GM18519 (cell line): ENCODE measurements around the gene CNGB1.
"Not testable (repeated sequence)": the region's sequence is repeated elsewhere in the genome, so short reads cannot be mapped to it uniquely, and the experiment has no call there.

Experiments
- ATAC-seq: cut with Tn5 transposase; IDR thresholded peaks from one replicate; pipeline ENCODE4 v1.9.1; 2021; ENCODE audit warnings: mild to moderate bottlenecking, moderate library complexity; ENCODE audit not compliant: unreplicated experiment, low FRiP score

Gene CNGB1

DNA sequence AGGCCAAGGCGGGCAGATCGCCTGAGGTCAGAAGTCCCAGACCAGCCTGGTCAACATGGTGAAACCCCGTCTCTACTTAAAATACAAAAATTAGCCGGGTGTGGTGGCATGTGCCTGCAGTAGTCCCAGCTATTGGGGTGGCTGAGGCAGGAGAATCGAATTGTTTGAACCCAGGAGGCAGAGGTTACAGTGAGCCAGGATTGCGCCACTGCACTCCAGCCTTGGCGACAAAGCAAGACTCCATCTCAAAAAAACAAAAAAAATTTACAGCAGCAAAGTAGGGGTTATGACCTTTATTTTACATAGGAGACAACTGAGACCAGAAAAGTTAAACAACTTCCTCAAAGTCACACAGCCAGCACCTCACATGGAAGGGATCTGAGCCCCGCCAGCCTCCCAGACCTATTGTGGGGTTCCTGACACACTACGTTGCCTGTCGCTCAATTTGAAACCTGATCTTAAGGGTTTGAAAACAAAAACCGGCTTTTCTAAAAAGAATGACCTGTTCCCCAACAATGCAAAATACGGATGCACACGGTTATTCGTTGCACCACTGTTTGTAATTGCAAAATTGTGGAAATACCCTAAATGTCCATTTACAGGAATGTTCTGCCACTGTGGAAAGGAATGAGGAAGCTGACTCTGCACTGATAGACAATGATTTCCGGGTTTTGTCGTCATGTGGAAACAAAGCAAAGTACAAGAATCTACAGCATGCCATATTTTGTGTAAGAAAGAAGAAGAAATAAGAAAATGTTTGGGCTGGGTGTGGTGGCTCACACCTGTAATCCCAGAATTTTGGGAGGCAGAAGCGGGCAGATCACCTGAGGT, 77.2 kb downstream of the CNGB1 start:
- ATAC-seq = no peak

DNA sequence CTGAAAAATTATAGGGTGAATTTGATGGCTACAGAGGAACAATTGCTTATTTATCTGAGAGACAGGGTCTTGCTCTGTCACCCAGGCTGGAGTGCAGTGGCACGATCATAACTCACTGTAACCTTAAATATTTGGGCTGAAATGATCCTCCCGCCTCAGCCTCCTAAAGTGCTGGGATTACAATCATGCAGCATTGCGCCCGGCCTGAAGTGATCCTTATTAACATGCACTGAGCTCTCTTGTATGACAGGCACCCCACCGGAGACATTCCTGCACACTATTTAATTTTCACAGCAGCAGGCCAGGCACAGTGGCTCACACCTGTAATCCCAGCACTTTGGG, 77.7 kb downstream of the CNGB1 start:
- no peak for ATAC-seq

DNA sequence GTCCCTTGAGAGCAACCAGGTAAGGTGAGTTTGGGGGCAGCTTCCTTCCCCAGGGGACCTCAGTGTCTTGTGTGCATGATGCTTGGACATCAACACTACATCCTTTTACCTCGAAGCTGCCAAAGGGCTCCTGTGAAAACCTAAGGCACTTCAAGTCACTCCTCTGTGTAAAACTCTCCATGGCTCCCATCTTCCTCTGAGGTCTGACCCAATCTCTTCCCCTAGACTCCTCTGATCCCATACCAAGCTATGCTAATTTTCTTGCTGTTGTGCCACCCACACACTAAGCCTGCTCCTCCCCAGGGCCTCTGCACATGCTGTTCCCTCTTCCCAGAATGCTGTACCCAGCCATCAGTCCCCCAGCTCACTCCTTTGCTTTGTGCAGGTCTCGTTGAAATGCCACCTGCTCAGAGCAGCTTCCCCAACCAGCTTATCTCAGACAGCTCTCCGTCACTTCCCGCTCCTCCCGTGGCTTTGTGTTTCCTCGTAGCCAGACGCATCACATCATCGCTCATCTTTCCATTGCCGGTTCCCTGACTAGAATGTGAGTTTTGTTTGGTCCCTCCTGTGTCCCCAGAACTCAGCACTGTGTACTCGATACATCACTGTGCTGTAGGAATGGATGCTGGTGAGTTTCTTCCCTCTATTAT, 78.4 kb downstream of the CNGB1 start:
- no peak for ATAC-seq

DNA sequence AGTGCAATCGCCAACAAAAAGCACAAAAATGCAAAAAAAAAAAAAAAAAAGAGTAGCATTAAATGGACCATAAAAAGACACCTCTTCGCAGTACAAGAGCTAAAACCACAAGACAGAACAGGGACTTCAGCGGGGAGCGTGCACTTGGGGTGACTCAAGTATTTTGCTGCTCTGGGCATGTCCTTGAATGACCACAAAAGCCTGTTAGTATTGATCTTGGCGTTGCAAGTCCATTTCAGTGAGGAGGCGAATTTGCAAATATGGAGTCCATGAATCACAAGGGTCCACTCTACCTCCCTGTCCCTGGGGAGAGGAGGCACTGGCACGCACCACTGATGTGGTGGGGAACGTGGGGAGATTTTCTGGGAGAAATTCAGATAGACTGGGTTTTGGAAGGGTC, 78.9 kb downstream of the CNGB1 start:
- no peak for ATAC-seq

DNA sequence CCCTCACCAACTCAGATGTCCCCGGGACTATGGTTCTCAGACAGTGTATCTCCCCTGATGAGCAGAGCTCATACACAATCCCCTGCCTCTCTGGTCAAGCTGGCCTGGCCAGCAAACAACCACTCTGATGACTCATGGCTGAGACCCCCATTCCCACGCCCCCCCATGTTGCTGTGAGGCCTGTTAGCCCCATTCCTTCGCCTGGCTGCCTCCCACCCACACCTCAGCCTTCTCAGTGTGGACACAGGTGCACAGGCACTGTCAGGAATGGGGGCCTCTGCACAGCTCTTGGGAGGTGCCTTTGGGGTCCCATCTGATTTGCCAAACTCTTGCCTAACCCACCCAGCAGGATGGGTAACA, 80.2 kb downstream of the CNGB1 start:
- no peak for ATAC-seq

DNA sequence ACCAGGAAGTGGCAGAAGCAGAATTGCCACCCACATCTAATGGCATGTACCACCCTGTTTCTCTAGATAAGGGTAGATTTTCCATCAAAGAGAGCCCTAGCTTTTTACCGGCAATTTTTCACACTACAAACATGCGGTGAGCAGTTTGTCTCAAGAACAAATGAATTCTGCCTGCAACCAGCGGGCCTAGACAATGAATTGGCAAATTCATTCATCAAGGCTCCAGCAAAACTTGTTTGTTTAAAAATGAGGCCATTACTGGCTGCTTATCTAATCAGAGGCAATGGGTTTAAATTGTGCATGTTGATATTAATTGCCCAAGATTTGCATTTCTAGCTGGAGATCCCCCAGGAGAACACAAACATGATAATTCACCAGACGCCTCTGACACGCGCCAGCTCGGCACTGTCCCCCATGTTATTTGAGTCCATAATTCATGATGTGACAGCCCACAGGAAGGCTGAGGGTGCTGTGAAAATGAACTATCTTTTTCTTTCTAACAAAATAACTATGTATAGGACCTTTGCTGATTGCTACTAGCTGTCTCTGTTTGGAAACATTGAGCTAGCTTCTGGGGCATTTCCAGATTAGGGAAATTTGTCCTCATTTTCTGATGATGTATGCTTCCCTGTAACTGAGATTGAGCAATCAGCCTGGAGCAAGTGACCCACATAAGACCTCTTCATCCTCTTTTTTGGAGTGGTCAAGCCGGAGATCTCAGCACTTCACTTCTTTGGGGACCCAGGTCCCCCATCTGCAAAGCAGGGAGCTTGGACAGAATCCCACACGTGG, 80.8 kb downstream of the CNGB1 start:
- ATAC-seq = no peak

DNA sequence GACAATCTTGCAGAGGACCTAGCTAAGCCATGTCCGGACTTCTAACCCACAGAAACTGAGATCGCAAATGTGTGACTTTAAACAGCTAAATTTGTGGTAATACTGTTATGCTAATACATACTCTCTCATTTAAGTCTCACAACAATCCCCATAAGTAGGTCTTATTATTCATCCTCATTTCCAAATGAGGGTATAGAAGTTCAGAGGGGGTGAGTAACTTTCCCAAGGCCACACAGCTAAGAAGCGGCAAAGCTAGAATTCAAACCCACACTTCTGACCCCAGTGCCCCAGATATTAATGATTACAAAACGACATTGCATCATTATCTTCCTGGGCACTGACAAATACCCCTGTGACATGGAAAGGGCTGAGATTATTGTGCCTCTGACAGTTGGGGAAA, 81.4 kb downstream of the CNGB1 start:
- ATAC-seq = no peak

DNA sequence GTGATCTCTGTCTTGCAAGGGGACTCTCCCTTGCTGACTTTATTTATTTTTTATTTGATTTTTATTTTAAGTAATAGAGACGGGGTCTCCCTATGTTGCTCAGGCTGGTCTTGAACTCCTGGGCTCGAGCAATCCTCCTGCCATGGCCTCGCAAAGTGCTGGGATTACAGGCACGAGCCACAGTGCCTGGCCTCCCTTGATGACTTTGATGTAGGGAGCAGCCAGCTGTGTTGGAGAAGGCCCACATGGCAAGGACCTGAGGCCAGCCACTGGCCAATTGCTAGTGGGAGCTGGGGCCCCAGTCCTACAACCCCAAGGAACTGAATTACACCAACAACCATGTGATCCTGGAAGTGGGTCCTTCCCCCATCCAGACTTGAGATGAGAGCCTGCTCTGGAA, 81.8 kb downstream of the CNGB1 start:
- ATAC-seq = no peak

DNA sequence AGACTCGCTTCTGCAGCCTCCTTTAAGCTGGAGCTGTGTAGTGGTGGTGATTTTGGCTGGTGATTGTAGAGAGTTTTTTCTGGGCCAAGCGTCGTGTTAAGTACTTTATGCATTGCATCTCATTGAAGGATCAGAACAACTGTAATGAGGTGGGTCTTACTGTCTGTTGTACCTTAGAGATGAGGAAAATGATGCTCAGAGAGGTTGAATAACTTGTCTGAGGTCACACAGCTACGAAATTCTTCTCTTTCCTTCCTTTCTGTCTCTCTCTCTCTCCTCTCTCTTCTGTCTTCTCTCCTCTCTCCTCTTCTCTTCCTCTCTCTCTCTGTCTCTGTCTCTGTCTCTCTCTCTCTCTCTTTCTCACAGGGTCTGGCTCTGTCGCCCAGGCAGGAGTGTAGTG, 82.8 kb downstream of the CNGB1 start:
- ATAC-seq = no peak

DNA sequence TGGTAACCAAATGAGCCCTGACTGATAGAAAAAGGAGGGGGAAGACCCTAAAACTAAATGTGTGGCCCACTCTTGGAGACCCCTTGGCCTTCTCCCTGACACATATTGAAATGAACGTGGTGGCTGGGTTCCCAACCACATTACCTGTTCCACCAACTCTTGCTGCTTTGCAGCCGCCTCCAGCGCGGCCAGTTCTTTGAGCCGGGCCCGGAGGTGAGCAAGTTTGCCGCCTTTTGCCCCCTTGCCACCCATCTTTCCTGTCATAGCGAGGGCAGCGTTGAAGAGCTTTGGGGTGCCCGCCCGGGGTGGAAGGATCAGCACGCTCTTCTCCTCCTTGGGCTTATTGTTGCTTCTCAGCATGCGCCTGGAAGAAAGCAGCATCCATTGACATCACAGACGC, 83.2 kb downstream of the CNGB1 start:
- ATAC-seq = no peak

DNA sequence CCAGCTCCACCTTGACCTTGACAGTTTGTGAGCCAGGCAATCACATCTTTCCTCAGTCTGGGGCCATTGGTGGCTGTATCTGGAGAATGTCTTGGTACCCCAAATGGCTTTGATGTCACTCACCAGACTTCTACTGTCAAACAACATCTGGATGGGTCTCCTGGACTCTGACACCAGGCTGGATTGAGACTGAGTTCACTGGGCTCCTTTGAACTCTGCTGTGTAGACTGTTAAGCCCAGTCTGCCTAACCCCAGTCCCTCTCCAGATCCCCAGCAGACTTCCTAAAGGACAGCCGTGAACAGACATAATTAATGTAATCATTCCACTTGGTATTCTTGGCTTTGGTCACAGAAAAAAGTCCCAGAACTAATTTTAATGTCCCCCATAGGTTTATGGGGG, 84.5 kb downstream of the CNGB1 start:
- ATAC-seq = no peak

DNA sequence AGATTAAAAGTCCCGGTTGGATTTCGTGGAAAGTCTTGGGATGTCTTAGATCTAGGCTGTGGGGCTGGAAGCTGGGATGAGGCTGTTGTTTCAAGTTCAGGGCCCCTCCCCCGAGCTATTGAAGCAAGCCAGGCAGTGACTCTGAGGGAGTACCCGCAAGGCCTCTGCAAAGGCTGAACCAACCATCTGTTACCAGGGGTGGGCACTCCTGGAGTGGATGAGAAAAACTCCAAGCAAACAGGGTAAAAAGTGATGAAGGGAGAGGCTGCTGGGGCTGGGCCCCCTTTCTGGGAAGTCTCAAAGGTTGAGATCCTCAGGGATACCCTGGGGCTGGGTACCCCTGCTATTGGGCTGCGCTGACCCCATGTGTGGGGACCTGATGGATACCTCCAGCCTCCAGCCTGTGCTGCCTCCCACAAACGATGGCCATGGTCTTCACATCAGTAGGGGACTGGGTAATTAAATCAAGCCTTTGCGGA, 86.2 kb downstream of the CNGB1 start:
- no peak for ATAC-seq

DNA sequence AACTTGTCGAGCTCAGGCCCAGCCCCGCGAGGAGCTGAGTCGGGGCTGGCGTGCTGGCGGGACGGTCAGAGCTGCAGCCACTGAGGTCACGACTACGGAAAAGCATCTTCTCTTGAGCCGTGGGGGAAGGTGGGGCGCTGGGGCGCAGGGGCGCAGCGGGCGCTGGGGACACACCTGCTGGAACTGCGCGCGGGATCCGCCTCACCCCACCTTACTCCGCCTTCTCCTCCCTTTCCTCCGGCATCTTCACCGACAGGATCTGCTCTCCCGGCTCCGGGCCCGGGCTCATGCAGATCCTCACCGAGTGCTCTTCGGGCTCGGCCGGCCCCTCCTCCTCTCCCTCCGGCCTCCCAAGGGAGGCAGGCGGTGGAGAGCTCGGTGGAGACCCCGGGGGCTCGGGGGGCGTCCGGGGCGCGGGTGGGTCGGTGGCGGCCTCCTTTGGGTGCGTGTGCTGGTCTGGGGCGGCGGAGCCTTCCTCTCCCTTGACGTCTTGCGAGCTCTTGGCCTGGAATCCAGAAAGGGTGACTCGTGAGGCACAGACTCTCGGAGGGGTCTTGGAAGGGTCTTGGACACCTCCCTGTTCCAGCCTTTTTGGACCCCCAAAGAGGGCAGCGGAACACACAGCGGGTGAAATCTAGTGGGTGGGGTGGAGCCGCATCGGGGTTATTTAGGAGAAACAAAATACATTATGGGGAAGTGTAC, 86.8 kb downstream of the CNGB1 start:
- ATAC-seq = no peak

DNA sequence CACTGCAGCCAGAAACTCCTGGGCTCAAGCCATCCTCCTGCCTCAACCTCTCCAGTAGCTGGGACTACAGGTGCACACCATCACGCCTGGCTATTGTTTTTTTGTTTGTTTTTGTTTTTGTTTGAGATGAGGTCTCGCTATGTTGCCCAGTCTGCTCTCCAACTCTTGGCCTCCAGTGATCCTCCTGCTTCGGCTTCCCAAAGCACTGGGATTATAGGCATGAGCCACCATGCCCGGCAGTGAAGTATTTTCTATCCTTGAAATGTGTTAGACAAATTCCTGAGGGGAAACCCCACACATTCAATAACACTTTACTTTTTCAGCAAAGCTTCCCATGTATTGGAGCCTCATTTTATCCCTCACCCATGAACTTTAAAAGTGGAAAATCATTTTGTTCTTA, 87.4 kb downstream of the CNGB1 start:
- no peak for ATAC-seq

DNA sequence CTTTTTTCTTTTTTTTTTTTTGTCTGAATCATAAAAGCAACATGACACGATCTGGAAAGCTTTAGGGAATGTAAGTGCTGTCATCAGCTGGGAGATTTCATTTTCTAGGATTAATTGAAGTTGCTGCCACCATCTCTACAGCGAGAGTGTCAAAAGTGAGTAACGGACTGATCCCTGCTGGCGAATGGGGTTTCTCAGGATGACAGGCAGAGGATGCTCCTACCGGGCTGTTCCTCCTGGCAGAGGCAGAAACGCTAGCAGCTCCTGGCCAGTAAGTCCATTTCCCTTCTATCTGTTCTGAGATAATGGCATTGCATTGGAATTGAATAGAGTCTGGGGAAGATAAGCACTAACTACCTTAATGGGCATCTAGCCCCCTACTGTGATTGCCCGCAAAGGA, 88.1 kb downstream of the CNGB1 start:
- ATAC-seq = no peak

DNA sequence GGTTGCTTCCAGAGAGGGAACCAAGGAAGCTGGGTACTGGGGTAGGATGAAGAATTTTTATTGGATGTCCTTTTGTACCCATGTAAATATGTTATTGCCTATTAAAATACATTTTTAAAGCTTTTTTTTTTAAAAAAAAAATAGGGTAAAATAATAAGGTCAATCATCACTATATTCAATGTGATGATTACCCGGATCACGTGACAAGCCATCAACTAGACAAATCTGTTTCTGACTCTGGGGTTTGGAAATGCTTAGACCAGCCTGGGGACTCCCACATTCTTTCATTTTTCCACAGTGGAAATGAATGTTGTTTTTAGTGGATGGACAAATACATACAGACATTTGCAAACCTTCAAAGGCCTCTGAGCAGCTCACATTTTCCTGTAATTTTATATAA, 88.7 kb downstream of the CNGB1 start:
- no peak for ATAC-seq

DNA sequence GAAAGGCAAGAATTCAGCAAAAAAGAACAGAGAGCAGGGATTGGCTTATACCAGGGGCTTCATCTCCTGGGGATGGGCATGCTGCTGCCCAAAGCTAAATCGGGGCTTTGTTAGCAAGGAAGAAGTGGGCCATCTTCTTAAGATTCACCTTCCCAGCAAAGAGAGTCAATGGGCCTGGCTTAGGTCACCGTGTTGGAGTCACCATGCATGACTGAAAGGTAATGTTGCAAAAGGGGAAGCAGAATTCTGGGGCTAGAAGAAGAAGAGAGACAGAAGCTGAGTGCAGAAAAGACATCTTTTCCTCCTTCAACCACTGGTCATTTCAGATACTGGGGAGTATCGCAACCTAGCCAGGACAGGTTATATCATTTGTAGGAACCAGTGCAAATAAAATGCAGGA, 92.3 kb downstream of the CNGB1 start:
- no peak for ATAC-seq

DNA sequence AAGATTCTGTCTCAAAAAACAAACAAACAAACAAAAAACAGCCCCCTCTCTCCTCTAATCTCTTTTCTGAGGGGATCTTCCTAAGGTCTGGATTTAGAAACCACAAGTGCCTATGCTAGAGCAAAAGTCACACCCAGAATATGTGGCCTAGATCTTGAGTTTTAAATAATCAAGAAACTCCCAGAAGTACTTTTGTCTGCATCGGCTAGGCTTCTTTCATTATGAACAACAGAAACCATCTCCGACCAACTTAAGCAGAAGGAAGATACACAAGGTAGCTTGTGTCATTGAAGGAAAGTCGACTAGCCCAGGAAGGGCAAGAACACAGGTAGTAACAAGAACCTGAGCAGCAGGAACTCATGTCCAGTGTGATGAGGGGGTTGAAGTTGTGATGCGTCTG, 94.7 kb downstream of the CNGB1 start:
- no peak for ATAC-seq

DNA sequence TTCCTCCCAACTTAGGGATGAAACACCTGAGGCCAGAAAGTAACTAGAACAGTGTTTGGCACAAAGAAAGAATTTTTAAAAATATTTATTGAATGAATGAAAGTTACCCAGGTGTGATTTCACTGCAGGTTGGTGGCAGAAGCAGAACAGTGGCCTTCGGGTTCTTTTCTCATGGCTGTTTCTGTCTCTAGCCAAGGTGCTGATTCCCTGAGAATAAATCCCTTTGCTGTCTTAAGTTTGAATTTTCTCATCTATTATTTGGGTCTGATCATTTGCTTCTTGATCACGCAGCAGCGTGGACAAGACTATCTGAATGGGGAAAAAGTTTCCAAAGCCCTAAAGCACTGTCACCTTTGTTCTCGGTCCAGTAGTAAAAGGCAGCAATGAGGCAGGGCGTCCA, 95.6 kb downstream of the CNGB1 start:
- no peak for ATAC-seq

DNA sequence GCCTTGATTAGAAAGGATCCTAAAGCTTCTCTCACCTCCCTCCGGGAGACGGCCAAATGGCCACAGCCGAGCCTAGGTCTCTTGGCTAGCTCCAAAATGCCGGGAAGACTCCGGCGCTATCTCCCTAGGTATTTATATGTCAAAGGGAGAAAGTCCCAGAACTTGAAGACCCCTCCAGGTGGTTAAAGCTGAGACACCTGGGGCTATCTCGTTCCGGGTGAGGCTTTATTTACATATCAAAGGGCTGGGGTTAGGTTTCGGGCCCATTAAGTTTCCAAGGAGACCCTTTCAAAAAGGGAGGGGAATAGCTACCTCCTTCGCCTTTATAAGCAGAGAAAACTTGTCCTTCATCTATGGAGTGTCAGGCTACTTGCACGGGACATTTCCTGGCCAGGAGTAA, 97.7 kb downstream of the CNGB1 start:
- no peak for ATAC-seq

DNA sequence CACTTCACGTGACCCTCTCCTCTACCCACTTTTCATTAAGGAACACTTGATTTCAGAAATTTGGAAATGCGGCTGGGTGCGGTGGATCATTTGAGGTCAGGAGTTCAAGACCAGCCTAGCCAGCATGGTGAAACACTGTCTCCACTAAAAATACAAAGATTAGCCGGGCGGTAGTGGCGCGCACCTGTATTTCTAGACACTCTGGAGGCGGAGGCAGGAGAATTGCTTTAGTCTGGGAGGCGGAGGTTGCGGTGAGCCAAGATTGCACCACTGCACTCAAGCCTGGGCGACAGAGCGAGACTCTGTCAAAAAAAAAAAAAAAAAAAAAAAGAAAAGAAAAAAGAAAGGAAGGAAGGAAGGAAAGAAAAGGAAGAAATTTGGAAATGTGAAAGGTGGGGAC, 98.2 kb downstream of the CNGB1 start:
- not testable (repeated sequence) for ATAC-seq
